HL-60 (cell line): ENCODE results near the gene USF1.
A peak's percentile ranks its signal among the peaks of the same experiment; 100 is the strongest.

ENCODE experiments used
- DNase-seq, 2 experiments: peaks; one replicate each; pipeline ENCODE4 v3.0.0-alpha.2; 2010 to 2020; ENCODE audit warnings: low read depth in 1 of 2, low spot score in 1 of 2
- H3K27ac ChIP-seq: fragments of 250-450 bp; sonication (Bioruptor Pico); replicated peaks from 2 replicates; pipeline ENCODE4 v1.5.1; 2020; ENCODE audit warnings: mild to moderate bottlenecking, moderate library complexity
- H3K27me3 ChIP-seq: fragments of 250-450 bp; sonication (Bioruptor Pico); 2 replicates; pipeline ENCODE4 v1.5.1; 2021; ENCODE audit warnings: mild to moderate bottlenecking, moderate library complexity; ENCODE audit not compliant: insufficient read depth, poor library complexity, severe bottlenecking
- H3K4me3 ChIP-seq: replicated peaks from 2 replicates; pipeline ENCODE4 v1.5.1; 2011; ENCODE audit warnings: mild to moderate bottlenecking, control low read depth, low read length; ENCODE audit not compliant: insufficient read depth
- CTCF ChIP-seq: IDR thresholded peaks from one replicate; pipeline ENCODE4 v1.5.1; 2011; ENCODE audit warnings: low read length, control low read depth, inconsistent platforms; ENCODE audit not compliant: insufficient read depth
- GABPA ChIP-seq: IDR thresholded peaks from 2 replicates; pipeline ENCODE4 v1.6.1; 2012; ENCODE audit warnings: low read depth
- POLR2AphosphoS5 ChIP-seq: IDR thresholded peaks from 2 replicates; pipeline ENCODE4 v1.6.1; 2012; ENCODE audit warnings: low read depth
- REST ChIP-seq: IDR thresholded peaks from 2 replicates; pipeline ENCODE4 v1.6.1; 2012; ENCODE audit warnings: low read depth; ENCODE audit not compliant: insufficient replicate concordance
- SPI1 ChIP-seq: IDR thresholded peaks from 2 replicates; pipeline ENCODE4 v1.6.1; 2012; ENCODE audit warnings: low read depth, mild to moderate bottlenecking, borderline replicate concordance

USF1 gene

GRCh38 chr1:161084597-161084988 is 38.8 kb upstream of the USF1 start:
- Histone ChIP-seq H3K27ac (no peak overlapping the region), H3K4me3 (no peak overlapping the region), H3K27me3 (no peaks in the 10 kb centered on the region)
- DNase-seq: no peak
- TF ChIP-seq CTCF: no peak
- no peak for TF ChIP-seq REST
- no peak for TF ChIP-seq GABPA
- TF ChIP-seq SPI1: no peak
- TF ChIP-seq POLR2AphosphoS5: no peak

GRCh38 chr1:161083748-161084596 is 38.2 kb upstream of the USF1 start:
- no peak for TF ChIP-seq SPI1
- TF ChIP-seq POLR2AphosphoS5: no peak
- no peak for TF ChIP-seq CTCF
- TF ChIP-seq GABPA: no peak
- TF ChIP-seq REST: no peak
- H3K27me3 ChIP-seq: no peaks in the 10 kb centered on the region
- no peak overlapping the region for H3K4me3 ChIP-seq
- no peak for DNase-seq
- peak overlapping the region; percentile 36; the same call in 1 of the 2 replicates for H3K27ac ChIP-seq

GRCh38 chr1:161082996-161083747 is 37.4 kb upstream of the USF1 start:
- peak overlapping the region; percentile 36; the same call in 1 of the 2 replicates for H3K27ac ChIP-seq
- peak; percentile 84 to 95 for DNase-seq
- peak; percentile 24; the same call in 1 of the 2 replicates for TF ChIP-seq POLR2AphosphoS5
- TF ChIP-seq CTCF: no peak
- no peak overlapping the region for H3K4me3 ChIP-seq
- no peaks in the 10 kb centered on the region for H3K27me3 ChIP-seq
